Measurements from ENCODE around the gene CMPK2. TPM values are rescaled to one million over a fixed set of nuclear protein-coding genes. Genes with fewer than 3 reads are reported as not detected.

CMPK2 gene
- total and polyA plus RNA-seq, 9 of the 15 experiments (the other 6 are each of a cell fraction or from before 2014, with no cell fraction given), result 2.6 to 10.5 (median 5.0) TPM

DNA sequence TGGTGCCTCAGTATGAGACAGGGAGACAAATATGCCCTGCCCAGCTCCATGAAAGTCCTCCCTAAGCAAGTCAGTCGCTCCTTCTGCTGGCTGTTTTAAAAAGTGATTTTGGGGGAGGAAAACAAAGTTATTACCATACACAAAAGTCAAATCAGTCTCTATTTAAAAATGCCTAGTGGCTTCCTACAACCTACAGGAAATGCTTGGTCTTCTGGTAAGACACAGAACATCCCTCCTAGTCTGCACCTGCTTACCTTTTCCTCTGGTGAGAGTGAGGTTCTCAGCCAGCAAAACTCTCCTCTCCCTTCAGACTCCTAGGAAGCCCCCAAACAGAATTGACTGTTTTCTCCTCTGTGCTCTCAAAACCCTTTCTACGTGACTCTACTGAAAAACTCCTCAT lies 13.5 kb downstream of the CMPK2 start:
- Histone ChIP-seq H3K4me3 (no peak overlapping the region), H3K4me2 (ENCODE audit: insufficient read depth, low read length) (no peak overlapping the region), H3K9ac (ENCODE audit: insufficient read depth in 1 of 2, low read depth in 2 of 2, low read length in 2 of 2) (no peak overlapping the region), H3K9me1 (ENCODE audit: control insufficient read depth, insufficient read depth, low read length) (no peaks in the 10 kb centered on the region), H3K27ac (ENCODE audit: extremely low read depth, low read depth, low read length) (no peak overlapping the region), H3K9me3 (replicated peaks; ENCODE audit: control insufficient read depth, insufficient read depth, low read depth, low read length) (no peaks in the 10 kb centered on the region), H4K20me1 (replicated peaks; ENCODE audit: control insufficient read depth, insufficient read depth, low read length) (no peaks in the 10 kb centered on the region), H3K27me3 (ENCODE audit: control insufficient read depth in 2 of 2, insufficient read depth in 2 of 2, low read length in 2 of 2) (no peaks in the 10 kb centered on the region), H2AFZ (ENCODE audit: low read depth, low read length) (no peak overlapping the region), H3K36me3 (ENCODE audit: control insufficient read depth, insufficient read depth, low read length) (peaks cover 13% of the 10 kb centered on the region), H3K79me2 (ENCODE audit: control insufficient read depth, insufficient read depth, low read length) (no peaks in the 10 kb centered on the region), H3K4me1 (replicated peaks in 1 of 2; ENCODE audit: control insufficient read depth in 2 of 2, insufficient read depth in 2 of 2, low read length in 2 of 2) (peaks cover under 1 to 4% of the 10 kb centered on the region in 2 experiments; a peak in 3 of 5 replicates)
- FAIRE-seq (no peak), ATAC-seq (no peak), DNase-seq (ENCODE audit: extremely low read depth in 1 of 4, low spot score in 3 of 4) (no peak)
- 58% methylated on average over 2 of the region's 2 CpGs for WGBS (ENCODE audit: insufficient coverage, low coverage, missing lambda C conversion rate)
- in situ Hi-C loops (cut with MboI) (no loop called here), intact Hi-C loops (cut with micrococcal nuclease) (no loop called here)
- CTCF ChIA-PET (ENCODE audit: low intra/inter-chr PET ratio), result no interaction called here
- TF ChIP-seq, protein P1, sequence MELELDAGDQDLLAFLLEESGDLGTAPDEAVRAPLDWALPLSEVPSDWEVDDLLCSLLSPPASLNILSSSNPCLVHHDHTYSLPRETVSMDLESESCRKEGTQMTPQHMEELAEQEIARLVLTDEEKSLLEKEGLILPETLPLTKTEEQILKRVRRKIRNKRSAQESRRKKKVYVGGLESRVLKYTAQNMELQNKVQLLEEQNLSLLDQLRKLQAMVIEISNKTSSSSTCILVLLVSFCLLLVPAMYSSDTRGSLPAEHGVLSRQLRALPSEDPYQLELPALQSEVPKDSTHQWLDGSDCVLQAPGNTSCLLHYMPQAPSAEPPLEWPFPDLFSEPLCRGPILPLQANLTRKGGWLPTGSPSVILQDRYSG (tag; conservative IDR thresholded peaks at IDR 0.05; ENCODE audit: low read depth), result no peak
- TF ChIP-seq, protein P2, sequence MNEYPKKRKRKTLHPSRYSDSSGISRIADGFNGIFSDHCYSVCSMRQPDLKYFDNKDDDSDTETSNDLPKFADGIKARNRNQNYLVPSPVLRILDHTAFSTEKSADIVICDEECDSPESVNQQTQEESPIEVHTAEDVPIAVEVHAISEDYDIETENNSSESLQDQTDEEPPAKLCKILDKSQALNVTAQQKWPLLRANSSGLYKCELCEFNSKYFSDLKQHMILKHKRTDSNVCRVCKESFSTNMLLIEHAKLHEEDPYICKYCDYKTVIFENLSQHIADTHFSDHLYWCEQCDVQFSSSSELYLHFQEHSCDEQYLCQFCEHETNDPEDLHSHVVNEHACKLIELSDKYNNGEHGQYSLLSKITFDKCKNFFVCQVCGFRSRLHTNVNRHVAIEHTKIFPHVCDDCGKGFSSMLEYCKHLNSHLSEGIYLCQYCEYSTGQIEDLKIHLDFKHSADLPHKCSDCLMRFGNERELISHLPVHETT (CRISPR knock-in tag; conservative IDR thresholded peaks at IDR 0.05 in 1 of 2, IDR thresholded peaks at IDR 0.05 in 1 of 2), result no peak
- TF ChIP-seq KDM1A (IDR thresholded peaks at IDR 0.05) (no peak), ZNF212 (CRISPR knock-in tag; IDR thresholded peaks at IDR 0.05) (no peak), GTF2F1 (IDR thresholded peaks at IDR 0.05; ENCODE audit: low read depth, low read length) (no peak), HOXB6 (CRISPR knock-in tag; IDR thresholded peaks at IDR 0.05; ENCODE audit: borderline replicate concordance) (no peak)
- TF ChIP-seq, protein P3, sequence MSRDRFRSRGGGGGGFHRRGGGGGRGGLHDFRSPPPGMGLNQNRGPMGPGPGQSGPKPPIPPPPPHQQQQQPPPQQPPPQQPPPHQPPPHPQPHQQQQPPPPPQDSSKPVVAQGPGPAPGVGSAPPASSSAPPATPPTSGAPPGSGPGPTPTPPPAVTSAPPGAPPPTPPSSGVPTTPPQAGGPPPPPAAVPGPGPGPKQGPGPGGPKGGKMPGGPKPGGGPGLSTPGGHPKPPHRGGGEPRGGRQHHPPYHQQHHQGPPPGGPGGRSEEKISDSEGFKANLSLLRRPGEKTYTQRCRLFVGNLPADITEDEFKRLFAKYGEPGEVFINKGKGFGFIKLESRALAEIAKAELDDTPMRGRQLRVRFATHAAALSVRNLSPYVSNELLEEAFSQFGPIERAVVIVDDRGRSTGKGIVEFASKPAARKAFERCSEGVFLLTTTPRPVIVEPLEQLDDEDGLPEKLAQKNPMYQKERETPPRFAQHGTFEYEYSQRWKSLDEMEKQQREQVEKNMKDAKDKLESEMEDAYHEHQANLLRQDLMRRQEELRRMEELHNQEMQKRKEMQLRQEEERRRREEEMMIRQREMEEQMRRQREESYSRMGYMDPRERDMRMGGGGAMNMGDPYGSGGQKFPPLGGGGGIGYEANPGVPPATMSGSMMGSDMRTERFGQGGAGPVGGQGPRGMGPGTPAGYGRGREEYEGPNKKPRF (IDR thresholded peaks at IDR 0.05; ENCODE audit: low read depth, low read length), result no peak
- POLR2A ChIA-PET, result no interaction called here
- BruUV-seq (replicated peaks), result no TSS peak

Measured in K562 (cell line).